Cardiac fibroblast (primary cell): Measurements from ENCODE around the gene C20orf144.
A peak's percentile ranks its signal among the peaks of the same experiment; 100 is the strongest.
"Not testable (repeated sequence)": the region's sequence is repeated elsewhere in the genome, so short reads cannot be mapped to it uniquely, and the experiment has no call there.

Source experiments
- DNase-seq, 2 donors: peaks; one replicate each; pipeline versions ENCODE4 v3.0.0 to v3.0.0-alpha.2; 2010; ENCODE audit warnings: low read depth in 2 of 2
- H3K4me3 ChIP-seq, 2 donors: replicated peaks in 1 of 2; 1 replicate in 1 of 2; 2 replicates in 1 of 2; pipeline ENCODE4 v1.5.1; 2011; ENCODE audit warnings: low read depth in 2 of 2, low read length in 2 of 2, mild to moderate bottlenecking in 2 of 2, moderate library complexity in 1 of 2
- CTCF ChIP-seq: IDR thresholded peaks from one replicate; pipeline ENCODE4 v1.5.1; 2011; ENCODE audit warnings: low read depth, mild to moderate bottlenecking, low read length, inconsistent platforms

The C20orf144 gene

GRCh38 chr20:33629533-33629932 is 32.6 kb upstream of the C20orf144 start:
- H3K4me3 ChIP-seq: no peak overlapping the region
- no peak for DNase-seq
- TF ChIP-seq CTCF: no peak

GRCh38 chr20:33629979-33630378 is 32.1 kb upstream of the C20orf144 start:
- H3K4me3 ChIP-seq: no peak overlapping the region
- no peak for DNase-seq
- TF ChIP-seq CTCF: no peak

GRCh38 chr20:33630507-33630906 is 31.6 kb upstream of the C20orf144 start:
- peak in 1 of 2 donors; percentile 68 for DNase-seq
- TF ChIP-seq CTCF: no peak
- no peak overlapping the region for H3K4me3 ChIP-seq

GRCh38 chr20:33631910-33632309 is 30.2 kb upstream of the C20orf144 start:
- DNase-seq, H3K4me3 ChIP-seq: not testable (repeated sequence)

- no peak for DNase-seq
- TF ChIP-seq CTCF: no peak
Observed at GRCh38 chr20:33635341-33635740, 26.8 kb upstream of the C20orf144 start.

GRCh38 chr20:33636776-33637175 is 25.4 kb upstream of the C20orf144 start:
- TF ChIP-seq CTCF: no peak
- no peak for DNase-seq

More at GRCh38 chr20:33635341-33635740, 26.8 kb upstream of the C20orf144 start:
- no peak overlapping the region for H3K4me3 ChIP-seq

GRCh38 chr20:33640287-33640686 is 21.8 kb upstream of the C20orf144 start:
- H3K4me3 ChIP-seq: no peak overlapping the region
- no peak for TF ChIP-seq CTCF
- no peak for DNase-seq

More at GRCh38 chr20:33636776-33637175, 25.4 kb upstream of the C20orf144 start:
- no peak overlapping the region for H3K4me3 ChIP-seq
